GM21390 (cell line): ENCODE results near the gene SLC6A7.
"Not testable (repeated sequence)": the region's sequence is repeated elsewhere in the genome, so short reads cannot be mapped to it uniquely, and the experiment has no call there.

Source experiments
- ATAC-seq: cut with Tn5 transposase; IDR thresholded peaks from one replicate; pipeline ENCODE4 v1.9.1; 2021; ENCODE audit not compliant: unreplicated experiment

SLC6A7 gene

GRCh38 chr5:150215979-150216944 is 26.4 kb downstream of the SLC6A7 start:
- ATAC-seq = no peak

DNA sequence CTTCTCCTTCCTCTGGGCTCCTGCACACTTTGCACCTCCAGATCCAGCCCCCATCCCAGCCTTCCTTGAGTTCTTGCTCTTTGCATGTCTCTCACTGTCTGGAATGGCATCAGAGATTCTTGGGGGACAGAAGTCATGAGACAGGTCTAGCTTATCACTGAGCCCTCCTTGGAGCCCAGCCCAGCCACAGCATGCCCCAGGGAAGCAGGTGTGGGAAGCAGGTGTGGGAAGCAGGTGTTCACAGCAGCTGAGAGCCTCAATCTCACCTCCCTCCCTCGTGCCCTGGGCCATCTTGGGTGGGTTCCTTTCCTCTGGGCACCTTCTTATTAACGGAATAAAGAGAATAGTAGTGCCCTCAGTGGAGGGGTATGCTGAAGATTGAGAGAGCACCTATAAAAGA is 27.2 kb downstream of the SLC6A7 start:
- no peak for ATAC-seq

GRCh38 chr5:150217873-150218692 is 28.2 kb downstream of the SLC6A7 start:
- peak; percentile 92 for ATAC-seq

- no peak for ATAC-seq
These were observed 28.8 kb downstream of the SLC6A7 start for GRCh38 chr5:150218693-150219035.

DNA sequence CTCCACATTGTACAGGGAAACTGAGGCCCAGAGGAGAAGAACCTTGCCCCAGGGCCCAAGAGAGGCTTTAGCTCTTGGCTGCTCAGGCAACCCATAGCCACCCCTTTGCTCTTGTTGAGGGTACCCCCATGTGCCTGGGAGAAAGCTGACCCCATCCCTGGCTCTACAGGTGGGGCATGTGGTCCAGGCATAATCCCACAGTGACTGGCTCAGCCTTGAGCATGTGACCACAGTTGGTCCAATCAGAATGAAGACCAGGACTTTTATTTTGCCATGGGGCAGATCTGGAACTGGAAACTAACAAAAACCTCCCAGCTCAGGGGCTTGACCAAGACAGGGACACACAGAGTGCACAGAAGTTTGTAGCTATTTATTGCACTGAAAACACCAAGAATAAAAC is 29.3 kb downstream of the SLC6A7 start:
- ATAC-seq = no peak

GRCh38 chr5:150219861-150220260 is 30.0 kb downstream of the SLC6A7 start:
- no peak for ATAC-seq

DNA sequence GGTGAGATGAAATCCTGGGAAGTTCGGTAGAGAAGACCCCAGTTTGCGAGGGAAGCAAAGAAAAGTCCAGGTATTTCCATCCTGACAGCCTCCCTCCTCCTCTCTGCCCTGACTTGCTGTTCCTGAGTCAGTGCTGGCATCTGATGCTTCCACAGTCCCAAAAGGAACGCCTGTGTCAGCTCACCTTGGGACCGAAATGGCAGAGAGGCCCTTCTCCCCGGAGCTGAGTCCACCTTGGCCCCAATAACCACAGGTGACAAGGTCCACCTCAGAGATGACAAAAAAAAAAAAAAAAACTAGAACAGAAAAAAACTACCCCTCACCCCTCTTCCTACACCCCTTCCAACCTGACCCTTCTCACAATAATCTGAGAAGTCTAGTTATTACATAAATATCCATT is 31.6 kb downstream of the SLC6A7 start:
- ATAC-seq = no peak

DNA sequence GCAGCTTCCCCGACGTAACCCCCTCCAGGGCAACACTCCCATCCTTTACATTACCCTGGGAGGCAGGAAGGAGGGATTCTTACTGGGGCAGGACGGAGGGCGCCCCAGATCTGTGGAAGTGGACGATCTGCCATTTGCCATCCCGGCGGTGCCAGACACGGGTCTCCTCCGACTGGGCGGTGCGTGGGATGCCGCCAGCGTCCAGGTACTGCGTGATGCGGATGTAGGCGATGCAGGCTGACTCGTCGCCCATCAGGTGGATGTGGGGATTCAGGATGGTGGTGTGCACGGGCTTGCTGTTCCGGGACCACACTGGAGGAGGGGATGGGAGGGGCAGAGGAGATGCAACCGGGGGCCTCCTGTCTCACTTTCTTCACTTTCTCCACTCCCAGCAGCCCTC is 33.0 kb downstream of the SLC6A7 start:
- ATAC-seq = no peak

DNA sequence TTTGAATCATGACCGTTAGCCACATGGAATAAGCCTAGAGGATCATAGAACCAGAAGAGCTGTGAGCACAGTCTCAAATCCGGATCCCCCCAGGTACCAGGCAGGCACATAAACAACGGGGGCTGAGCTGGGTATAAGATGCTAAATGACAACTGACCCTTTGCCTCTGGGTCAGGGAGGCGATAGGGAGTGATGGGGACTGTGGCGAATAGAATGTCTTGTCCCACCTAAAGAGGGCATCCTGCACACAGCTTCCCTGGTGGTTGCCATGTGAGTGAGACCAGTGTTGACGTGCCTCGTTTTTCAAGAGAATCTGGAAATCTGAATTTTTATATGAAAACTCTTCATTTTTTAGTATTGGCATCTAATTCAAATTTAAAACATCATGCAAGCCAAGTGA is 33.6 kb downstream of the SLC6A7 start:
- no peak for ATAC-seq

DNA sequence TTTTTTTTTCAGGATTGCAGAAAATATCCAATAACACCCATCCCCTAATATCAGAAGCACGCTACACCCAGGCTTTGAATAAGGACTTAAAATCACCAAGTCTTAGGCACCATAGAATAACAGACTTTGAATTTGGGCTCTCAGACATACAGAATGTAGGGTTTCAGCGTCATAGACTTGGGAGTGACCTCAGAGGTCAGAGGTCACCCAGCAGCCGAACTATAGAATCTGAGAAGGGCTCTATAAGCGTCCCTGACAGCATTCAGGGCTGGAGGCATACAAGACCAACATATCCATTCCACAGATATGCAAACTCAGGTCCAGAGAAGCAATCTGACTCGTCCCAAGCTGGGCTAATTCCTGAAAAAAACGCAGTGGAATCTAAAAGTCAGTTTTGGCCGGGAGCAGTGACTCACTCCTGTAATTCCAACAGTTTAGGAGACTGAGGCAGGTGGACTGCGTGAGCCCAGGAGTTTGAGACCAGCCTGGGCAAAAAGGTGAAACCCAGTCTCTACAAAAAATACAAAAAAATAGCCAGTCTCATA is 34.7 kb downstream of the SLC6A7 start:
- no peak for ATAC-seq

DNA sequence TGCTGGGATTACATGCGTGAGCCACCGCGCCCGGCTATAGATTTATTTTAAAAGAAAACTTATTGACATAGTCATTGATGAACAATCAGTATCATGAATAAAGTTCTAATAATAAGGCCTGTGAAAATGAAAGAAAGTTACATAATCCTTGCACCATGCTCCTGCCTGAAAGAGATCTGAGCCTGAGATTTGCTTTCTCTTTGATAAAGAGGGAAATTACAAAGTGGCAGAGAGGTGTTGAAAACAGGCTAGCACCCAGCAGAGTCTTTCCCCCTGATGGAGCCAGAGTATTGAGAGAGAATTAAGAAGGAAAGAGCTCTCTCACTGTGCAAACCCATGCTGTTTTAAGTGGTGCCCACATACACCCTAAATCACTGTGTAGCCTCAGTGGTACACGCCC is 37.2 kb downstream of the SLC6A7 start:
- no peak for ATAC-seq

- ATAC-seq = no peak
These were observed 37.9 kb downstream of the SLC6A7 start for GRCh38 chr5:150227606-150228273.

- no peak for ATAC-seq
These were observed 39.7 kb downstream of the SLC6A7 start for GRCh38 chr5:150229571-150229970.

DNA sequence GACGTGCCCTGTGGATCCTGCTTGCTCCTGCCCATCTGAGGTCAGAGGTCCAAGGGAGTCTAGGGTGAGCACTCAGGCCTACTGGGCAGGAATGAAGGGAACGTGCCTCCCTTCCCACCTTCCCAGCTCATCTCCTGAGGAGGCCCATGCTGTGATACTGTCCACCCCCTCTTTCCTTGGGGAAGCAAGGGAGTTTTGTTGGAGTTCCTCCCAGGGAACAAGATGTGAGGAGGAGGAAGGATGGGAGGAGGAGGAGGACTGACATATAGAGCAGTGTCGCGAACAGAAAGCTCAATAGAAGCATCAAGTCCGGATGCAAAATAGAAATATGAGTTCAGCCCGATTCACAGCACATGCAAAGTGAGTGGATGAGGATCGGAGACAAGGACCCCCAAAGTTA is 41.0 kb downstream of the SLC6A7 start:
- ATAC-seq = no peak

GRCh38 chr5:150233706-150234105 is 43.8 kb downstream of the SLC6A7 start:
- ATAC-seq = not testable (repeated sequence)

GRCh38 chr5:150234576-150235499 is 45.0 kb downstream of the SLC6A7 start:
- ATAC-seq = no peak

- no peak for ATAC-seq
These were observed 45.6 kb downstream of the SLC6A7 start for GRCh38 chr5:150235500-150235854.

GRCh38 chr5:150236313-150236712 is 46.5 kb downstream of the SLC6A7 start:
- no peak for ATAC-seq

- no peak for ATAC-seq
These were observed 47.3 kb downstream of the SLC6A7 start for GRCh38 chr5:150236981-150237754.
